ENCODE data around the gene ADAMTS6.

GRCh38 chr5:65332591-65332990 lies 149.1 kb downstream of the ADAMTS6 start:
- TF ChIP-seq CTCF (IDR thresholded peaks at IDR 0.05) (no peak), POLR2A (IDR thresholded peaks at IDR 0.05) (no peak), POLR2AphosphoS5 (IDR thresholded peaks at IDR 0.05) (no peak)
